Measurements from ENCODE around the gene CHST3. TPM values are rescaled to one million over a fixed set of nuclear protein-coding genes. Genes with fewer than 3 reads are reported as not detected.
A peak's percentile ranks its signal among the peaks of the same experiment; 100 is the strongest.

CHST3 gene
- total RNA-seq, 4 donors from 2014 or later: 24.1 to 43.0 (median 38.7) TPM

- no peak for TF ChIP-seq EP300 (IDR thresholded peaks at IDR 0.05)
- no peak for TF ChIP-seq CTCF (IDR thresholded peaks at IDR 0.05)
- TF ChIP-seq POLR2AphosphoS5 (IDR thresholded peaks at IDR 0.05): no peak
- TF ChIP-seq POLR2A (IDR thresholded peaks at IDR 0.05; ENCODE audit: low read depth): no peak
- DNase-seq (ENCODE audit: extremely low spot score): no peak
- Histone ChIP-seq H3K36me3 (peaks cover 0 to 17% (median 5%) of the 10 kb centered on the region in 4 donors), H3K4me3 (no peak overlapping the region), H3K27ac (replicated peaks in 1 of 4) (peak overlapping the region in 2 of 4 donors; percentile 40 to 91), H3K27me3 (no peaks in the 10 kb centered on the region), H3K9me3 (no peaks in the 10 kb centered on the region), H3K4me1 (peaks cover 74 to 94% (median 82%) of the 10 kb centered on the region in 4 donors)
- 96% methylated on average over 13 of the region's 13 CpGs for WGBS
- intact Hi-C loops (cut with DNase I): no loop called here
These were observed 49.2 kb downstream of the CHST3 start for GRCh38 chr10:72013202-72013945.

DNA sequence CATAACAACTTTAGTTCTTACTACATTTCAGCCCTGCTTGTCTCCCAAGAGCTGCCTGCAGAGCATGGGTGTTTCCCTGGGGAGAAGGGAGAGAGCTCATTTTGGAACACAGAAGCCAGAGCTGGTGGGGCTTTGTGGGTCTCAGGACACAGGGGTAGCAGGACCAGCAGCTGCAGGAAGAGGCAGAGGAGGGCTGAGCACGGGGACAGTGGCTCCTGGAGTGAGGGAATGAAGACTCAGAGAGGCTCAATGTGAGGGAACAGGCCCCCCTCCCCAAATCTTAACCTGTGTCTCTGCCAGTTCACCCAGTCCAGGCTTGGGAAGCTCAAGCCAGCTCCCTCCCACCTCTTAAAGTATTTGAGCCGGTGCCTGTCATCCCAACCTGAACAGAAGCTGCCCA lies 50.0 kb downstream of the CHST3 start:
- Histone ChIP-seq H3K27ac (replicated peaks in 1 of 4) (peak overlapping the region in 1 of 4 donors; percentile 25), H3K9me3 (no peaks in the 10 kb centered on the region), H3K4me1 (peaks cover 66 to 86% (median 74%) of the 10 kb centered on the region in 4 donors), H3K27me3 (no peaks in the 10 kb centered on the region), H3K4me3 (no peak overlapping the region), H3K36me3 (peaks cover 0 to 12% (median 2%) of the 10 kb centered on the region in 4 donors)
- TF ChIP-seq EP300 (IDR thresholded peaks at IDR 0.05): no peak
- TF ChIP-seq POLR2A (IDR thresholded peaks at IDR 0.05; ENCODE audit: low read depth): no peak
- TF ChIP-seq CTCF (IDR thresholded peaks at IDR 0.05): no peak
- TF ChIP-seq POLR2AphosphoS5 (IDR thresholded peaks at IDR 0.05): no peak
- DNase-seq (ENCODE audit: extremely low spot score): no peak
- intact Hi-C loops (cut with DNase I): no loop called here
- WGBS: 83% methylated on average over 2 of the region's 2 CpGs

- 88% methylated on average over 10 of the region's 10 CpGs for WGBS
- intact Hi-C loops (cut with DNase I): no loop called here
- no peak for TF ChIP-seq CTCF (IDR thresholded peaks at IDR 0.05)
- no peak for TF ChIP-seq POLR2AphosphoS5 (IDR thresholded peaks at IDR 0.05)
- TF ChIP-seq POLR2A (IDR thresholded peaks at IDR 0.05; ENCODE audit: low read depth): no peak
- TF ChIP-seq EP300 (IDR thresholded peaks at IDR 0.05): no peak
- H3K4me1 ChIP-seq: peaks cover 59 to 78% (median 66%) of the 10 kb centered on the region in 4 donors
- H3K36me3 ChIP-seq: peaks cover 0 to 12% (median 2%) of the 10 kb centered on the region in 4 donors
- H3K27me3 ChIP-seq: no peaks in the 10 kb centered on the region
- no peak for DNase-seq (ENCODE audit: extremely low spot score)
- H3K27ac ChIP-seq (replicated peaks in 1 of 4): peak overlapping the region in 1 of 4 donors; percentile 25
- no peaks in the 10 kb centered on the region for H3K9me3 ChIP-seq
- no peak overlapping the region for H3K4me3 ChIP-seq
These were observed 50.7 kb downstream of the CHST3 start for GRCh38 chr10:72014785-72015480.

DNA sequence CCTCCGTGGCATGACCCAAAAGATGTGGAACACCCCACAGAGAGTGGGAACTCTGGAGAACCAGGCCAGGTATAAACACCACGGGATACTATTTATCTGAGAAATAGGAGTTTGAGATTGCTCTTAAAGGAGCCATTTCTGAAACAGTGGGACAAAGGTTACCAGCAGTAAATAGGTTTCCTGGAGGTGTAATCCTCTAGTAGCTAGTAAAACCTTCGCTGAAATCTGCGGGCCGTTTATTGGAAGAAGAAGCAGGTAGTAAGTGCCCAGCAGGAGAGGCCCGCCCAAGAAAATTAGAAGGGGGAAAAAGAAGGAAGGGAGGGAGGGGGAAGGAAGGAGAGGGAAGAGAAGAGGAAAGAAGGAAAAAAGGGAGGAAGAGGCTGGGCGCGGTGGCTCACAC lies 51.6 kb downstream of the CHST3 start:
- intact Hi-C loops (cut with DNase I): no loop called here
- H3K4me1 ChIP-seq: peaks cover 50 to 69% (median 58%) of the 10 kb centered on the region in 4 donors

More for the DNA sequence above, 51.6 kb downstream of the CHST3 start:
- 91% methylated on average over 8 of the region's 8 CpGs for WGBS
- H3K27ac ChIP-seq (replicated peaks in 1 of 4): no peak overlapping the region
- H3K36me3 ChIP-seq: peaks cover 0 to 8% (median 2%) of the 10 kb centered on the region in 4 donors
- TF ChIP-seq EP300 (IDR thresholded peaks at IDR 0.05): no peak
- TF ChIP-seq CTCF (IDR thresholded peaks at IDR 0.05): no peak
- TF ChIP-seq POLR2A (IDR thresholded peaks at IDR 0.05; ENCODE audit: low read depth): no peak
- no peak for TF ChIP-seq POLR2AphosphoS5 (IDR thresholded peaks at IDR 0.05)
- no peak overlapping the region for H3K4me3 ChIP-seq
- DNase-seq (ENCODE audit: extremely low spot score): no peak
- H3K27me3 ChIP-seq: no peaks in the 10 kb centered on the region
- H3K9me3 ChIP-seq: no peaks in the 10 kb centered on the region
